CD4-positive, alpha-beta T cell (primary cell): Measurements from ENCODE around the gene TMEM132C. TPM values are rescaled to one million over a fixed set of nuclear protein-coding genes. Genes with fewer than 3 reads are reported as not detected.

Source experiments
- ATAC-seq: fragments of 200-7000 bp; cut with Tn5 transposase; one replicate; pipeline ENCODE4 v1.10.0; 2022; ENCODE audit warnings: mild to moderate bottlenecking; ENCODE audit not compliant: poor library complexity
- CTCF ChIA-PET: fragments of 350-600 bp; sonication (Branson Sonifier 250); formaldehyde crosslinking; loops from one replicate; lab custom pipeline; 2021; ENCODE audit warnings: antibody characterized with exemption, inconsistent platforms; lab: Charles Lee
- POLR2A ChIA-PET: fragments of 350-600 bp; sonication (Branson Sonifier 250); formaldehyde crosslinking; loops from one replicate; lab custom pipeline; 2021; ENCODE audit warnings: antibody characterized with exemption, inconsistent platforms; lab: Charles Lee
- DNase-seq, 14 experiments: peaks; one replicate each; pipeline ENCODE4 v3.0.0-alpha.2; 2013 to 2020; ENCODE audit warnings: mixed read lengths in 2 of 14
- H3K27ac ChIP-seq, 2 donors: one replicate each; pipeline versions ENCODE4 v1.5.1 to v1.7.0; 2013; ENCODE audit warnings: low read length in 2 of 2, low read depth in 1 of 2, mild to moderate bottlenecking in 1 of 2
- H3K27me3 ChIP-seq, 2 experiments: 1 replicate in 1 of 2; 2 replicates in 1 of 2; pipeline versions ENCODE4 v1.6.1 to v1.7.0; 2013; ENCODE audit warnings: low read length in 2 of 2, control low read depth in 1 of 2, mild to moderate bottlenecking in 1 of 2, moderate library complexity in 1 of 2; ENCODE audit not compliant: insufficient read depth in 2 of 2, control insufficient read depth in 1 of 2
- H3K36me3 ChIP-seq: one replicate; pipeline ENCODE4 v1.6.1; 2013; ENCODE audit warnings: low read length, control low read depth; ENCODE audit not compliant: insufficient read depth
- H3K4me1 ChIP-seq: one replicate; pipeline ENCODE4 v1.6.1; 2013; ENCODE audit warnings: low read length, control low read depth; ENCODE audit not compliant: insufficient read depth
- H3K4me3 ChIP-seq: one replicate; pipeline ENCODE4 v1.5.1; 2013; ENCODE audit warnings: mild to moderate bottlenecking, low read length, moderate library complexity
- H3K9me3 ChIP-seq, 2 experiments: 1 replicate in 1 of 2; 2 replicates in 1 of 2; pipeline versions ENCODE4 v1.6.1 to v1.7.0; 2013; ENCODE audit warnings: low read length in 2 of 2, mild to moderate bottlenecking in 2 of 2, control low read depth in 1 of 2, moderate library complexity in 1 of 2; ENCODE audit not compliant: control insufficient read depth in 1 of 2, insufficient read depth in 1 of 2
- H3K27ac Mint-ChIP-seq: one replicate; pipeline ENCODE4 v1.8.0; 2020; ENCODE audit warnings: mixed read lengths
- H3K27me3 Mint-ChIP-seq: one replicate; pipeline ENCODE4 v1.8.0; 2021; ENCODE audit warnings: mixed read lengths
- H3K36me3 Mint-ChIP-seq: one replicate; pipeline ENCODE4 v1.8.0; 2021; ENCODE audit warnings: low read depth, mixed read lengths
- H3K4me1 Mint-ChIP-seq: one replicate; pipeline ENCODE4 v1.8.0; 2021; ENCODE audit warnings: low read depth, mixed read lengths
- H3K4me3 Mint-ChIP-seq: one replicate; pipeline ENCODE4 v1.8.0; 2020; ENCODE audit warnings: mild to moderate bottlenecking, mixed read lengths
- H3K9me3 Mint-ChIP-seq: one replicate; pipeline ENCODE4 v1.8.0; 2020; ENCODE audit warnings: mixed read lengths
- intact Hi-C, 2 experiments: fragments of 100-400 bp; cut with DNase I in 1 of 2; cut with micrococcal nuclease in 1 of 2; formaldehyde crosslinking; loops; one replicate each; pipeline versions ENCODE4 v1.15.1 to v1.9.0; 2023 to 2025; cut with DNase I, micrococcal nuclease
- total RNA-seq, 174 experiments: library from RNA in 2 of 174; stranded (reverse) in 2 of 174; gene quantifications; one replicate each; pipeline ENCODE4 v1.2.3 and lab custom pipeline; 2021 to 2026
- TF ChIP-seq, protein P1 (sequence below): fragments of 200-600 bp; IDR thresholded peaks from one replicate; pipeline ENCODE4 v1.8.0; 2022; ENCODE audit warnings: antibody characterized with exemption, mild to moderate bottlenecking

The TMEM132C gene
- total RNA-seq, 2 experiments from 2014 or later = not detected

DNA sequence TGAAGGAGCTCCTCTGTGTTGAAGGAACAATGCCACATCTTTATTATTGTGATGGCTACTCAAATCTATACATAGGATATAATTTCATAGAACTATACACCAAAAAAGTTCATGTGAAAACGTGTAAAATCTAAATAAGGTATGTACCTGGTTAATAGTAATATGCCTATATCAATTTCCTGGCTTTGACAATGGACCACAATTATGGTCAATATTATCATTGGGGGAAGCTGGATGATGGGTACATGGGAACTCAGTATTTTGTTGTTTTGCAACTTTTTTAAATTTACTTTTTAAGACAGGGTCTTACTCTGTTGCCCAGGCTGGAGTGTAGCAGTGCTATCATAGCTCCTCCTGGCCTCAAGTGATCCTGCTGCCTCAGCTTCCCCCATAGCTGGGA is 270.7 kb downstream of the TMEM132C start:
- Histone ChIP-seq H3K4me1 (no peaks in the 10 kb centered on the region), H3K4me3 (no peak overlapping the region), H3K36me3 (no peaks in the 10 kb centered on the region), H3K27ac (no peak overlapping the region), H3K9me3 (peaks cover 0 to 14% of the 10 kb centered on the region in 2 experiments), H3K27me3 (no peaks in the 10 kb centered on the region)
- ATAC-seq = no peak
- intact Hi-C loops = no loop called here
- Mint-ChIP-seq H3K36me3 (no peaks in the 10 kb centered on the region), H3K27ac (no peak overlapping the region), H3K4me3 (no peak overlapping the region), H3K4me1 (no peaks in the 10 kb centered on the region), H3K9me3 (no peaks in the 10 kb centered on the region), H3K27me3 (no peaks in the 10 kb centered on the region)
- ChIA-PET POLR2A (no interaction called here), CTCF (no interaction called here)
- DNase-seq = no peak
- TF ChIP-seq, protein P1, sequence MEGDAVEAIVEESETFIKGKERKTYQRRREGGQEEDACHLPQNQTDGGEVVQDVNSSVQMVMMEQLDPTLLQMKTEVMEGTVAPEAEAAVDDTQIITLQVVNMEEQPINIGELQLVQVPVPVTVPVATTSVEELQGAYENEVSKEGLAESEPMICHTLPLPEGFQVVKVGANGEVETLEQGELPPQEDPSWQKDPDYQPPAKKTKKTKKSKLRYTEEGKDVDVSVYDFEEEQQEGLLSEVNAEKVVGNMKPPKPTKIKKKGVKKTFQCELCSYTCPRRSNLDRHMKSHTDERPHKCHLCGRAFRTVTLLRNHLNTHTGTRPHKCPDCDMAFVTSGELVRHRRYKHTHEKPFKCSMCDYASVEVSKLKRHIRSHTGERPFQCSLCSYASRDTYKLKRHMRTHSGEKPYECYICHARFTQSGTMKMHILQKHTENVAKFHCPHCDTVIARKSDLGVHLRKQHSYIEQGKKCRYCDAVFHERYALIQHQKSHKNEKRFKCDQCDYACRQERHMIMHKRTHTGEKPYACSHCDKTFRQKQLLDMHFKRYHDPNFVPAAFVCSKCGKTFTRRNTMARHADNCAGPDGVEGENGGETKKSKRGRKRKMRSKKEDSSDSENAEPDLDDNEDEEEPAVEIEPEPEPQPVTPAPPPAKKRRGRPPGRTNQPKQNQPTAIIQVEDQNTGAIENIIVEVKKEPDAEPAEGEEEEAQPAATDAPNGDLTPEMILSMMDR = no peak

GRCh38 chr12:128542844-128543243 is 275.9 kb downstream of the TMEM132C start:
- H3K4me3 ChIP-seq = no peak overlapping the region
- no peak overlapping the region for H3K4me3 Mint-ChIP-seq
- H3K9me3 Mint-ChIP-seq = no peaks in the 10 kb centered on the region
- no peaks in the 10 kb centered on the region for H3K27me3 Mint-ChIP-seq
- no peaks in the 10 kb centered on the region for H3K4me1 ChIP-seq
- no peaks in the 10 kb centered on the region for H3K4me1 Mint-ChIP-seq
- ATAC-seq (no peak), DNase-seq (peak in 1 of 14 experiments; percentile 22)
- no peaks in the 10 kb centered on the region for H3K36me3 ChIP-seq
- H3K9me3 ChIP-seq = peaks cover 0 to 28% of the 10 kb centered on the region in 2 experiments
- CTCF ChIA-PET = no interaction called here
- H3K36me3 Mint-ChIP-seq = no peaks in the 10 kb centered on the region
- H3K27ac ChIP-seq = no peak overlapping the region
- TF ChIP-seq, protein P1 = no peak
- intact Hi-C loops = no loop called here
- H3K27me3 ChIP-seq = no peaks in the 10 kb centered on the region
- H3K27ac Mint-ChIP-seq = no peak overlapping the region
- POLR2A ChIA-PET = no interaction called here

- Histone ChIP-seq H3K27ac (no peak overlapping the region), H3K27me3 (no peaks in the 10 kb centered on the region), H3K4me1 (no peaks in the 10 kb centered on the region), H3K36me3 (no peaks in the 10 kb centered on the region), H3K9me3 (peaks cover 0 to 28% of the 10 kb centered on the region in 2 experiments), H3K4me3 (no peak overlapping the region)
- Mint-ChIP-seq H3K4me3 (no peak overlapping the region), H3K9me3 (peaks cover 3% of the 10 kb centered on the region), H3K4me1 (no peaks in the 10 kb centered on the region), H3K27ac (no peak overlapping the region), H3K36me3 (no peaks in the 10 kb centered on the region), H3K27me3 (peaks cover 4% of the 10 kb centered on the region)
- ATAC-seq (no peak), DNase-seq (no peak)
- POLR2A ChIA-PET = no interaction called here
- TF ChIP-seq, protein P1 = no peak
- intact Hi-C loops = no loop called here
- CTCF ChIA-PET = no interaction called here
Measured at GRCh38 chr12:128543460-128543859, 276.5 kb downstream of the TMEM132C start.
